ENCODE data around the gene MLLT10.

DNA sequence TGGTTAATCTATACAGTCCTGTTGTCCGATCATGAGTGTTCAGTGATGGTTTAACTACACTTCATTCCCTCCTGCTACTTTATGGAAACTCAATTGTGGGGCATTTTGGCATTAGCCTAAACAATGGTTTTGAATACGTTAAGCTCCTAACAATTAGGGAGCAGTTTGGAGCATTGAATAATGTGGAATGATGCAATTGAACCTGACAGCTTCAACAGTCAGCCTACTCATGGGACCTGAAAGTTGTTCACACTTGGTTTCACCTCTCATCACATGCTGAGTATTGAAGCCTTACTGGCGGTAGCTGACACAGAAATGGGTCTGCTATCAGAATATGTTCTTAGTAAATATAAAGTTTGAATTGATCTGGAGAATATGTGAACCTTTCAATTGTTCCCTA is 186.1 kb downstream of the MLLT10 start:
- TF ChIP-seq, protein P1, sequence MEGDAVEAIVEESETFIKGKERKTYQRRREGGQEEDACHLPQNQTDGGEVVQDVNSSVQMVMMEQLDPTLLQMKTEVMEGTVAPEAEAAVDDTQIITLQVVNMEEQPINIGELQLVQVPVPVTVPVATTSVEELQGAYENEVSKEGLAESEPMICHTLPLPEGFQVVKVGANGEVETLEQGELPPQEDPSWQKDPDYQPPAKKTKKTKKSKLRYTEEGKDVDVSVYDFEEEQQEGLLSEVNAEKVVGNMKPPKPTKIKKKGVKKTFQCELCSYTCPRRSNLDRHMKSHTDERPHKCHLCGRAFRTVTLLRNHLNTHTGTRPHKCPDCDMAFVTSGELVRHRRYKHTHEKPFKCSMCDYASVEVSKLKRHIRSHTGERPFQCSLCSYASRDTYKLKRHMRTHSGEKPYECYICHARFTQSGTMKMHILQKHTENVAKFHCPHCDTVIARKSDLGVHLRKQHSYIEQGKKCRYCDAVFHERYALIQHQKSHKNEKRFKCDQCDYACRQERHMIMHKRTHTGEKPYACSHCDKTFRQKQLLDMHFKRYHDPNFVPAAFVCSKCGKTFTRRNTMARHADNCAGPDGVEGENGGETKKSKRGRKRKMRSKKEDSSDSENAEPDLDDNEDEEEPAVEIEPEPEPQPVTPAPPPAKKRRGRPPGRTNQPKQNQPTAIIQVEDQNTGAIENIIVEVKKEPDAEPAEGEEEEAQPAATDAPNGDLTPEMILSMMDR (IDR thresholded peaks at IDR 0.05; ENCODE audit: borderline replicate concordance, extremely low read depth, low read length, poor library complexity, severe bottlenecking): no peak
- TF ChIP-seq EZH2 (IDR thresholded peaks at IDR 0.05; ENCODE audit: borderline replicate concordance, low read depth, low read length, severe bottlenecking): no peak

Measured in DND-41 (cell line).